K562 (cell line): ENCODE data around the gene TFB2M.

Experiments
- CTCF ChIP-seq, 3 experiments: IDR thresholded peaks in 2 of 3; conservative IDR thresholded peaks in 1 of 3; 2 replicates each; pipeline ENCODE4 v1.5.1; 2011 to 2012; ENCODE audit warnings: low read length in 3 of 3, mild to moderate bottlenecking in 3 of 3, control low read depth in 2 of 3, improper control_type of control experiment in 1 of 3, inconsistent platforms in 1 of 3, low read depth in 1 of 3, mixed read lengths in 1 of 3, moderate library complexity in 1 of 3; ENCODE audit not compliant: insufficient read depth in 2 of 3
- MAFK ChIP-seq: IDR thresholded peaks from 2 replicates; pipeline ENCODE4 v1.6.1; 2011; ENCODE audit warnings: low read length, improper control_type of control experiment
- MAX ChIP-seq: sonication (generic); formaldehyde crosslinking; IDR thresholded peaks from 2 replicates; pipeline ENCODE4 v1.9.0; 2022; ENCODE audit warnings: mild to moderate bottlenecking, missing genetic modification reagents
- NFYB ChIP-seq: IDR thresholded peaks from 2 replicates; pipeline ENCODE4 v1.6.1; 2011; ENCODE audit warnings: mild to moderate bottlenecking, moderate library complexity; ENCODE audit not compliant: insufficient read length; ENCODE audit errors: extremely low read depth
- POLR2AphosphoS2 ChIP-seq: IDR thresholded peaks from 2 replicates; pipeline ENCODE4 v1.6.1; 2012; ENCODE audit warnings: low read length, improper control_type of control experiment
- RBBP5 ChIP-seq: fragments of 200-600 bp; sonication (generic); IDR thresholded peaks from 2 replicates; pipeline ENCODE4 v1.6.1; 2012; ENCODE audit warnings: borderline replicate concordance, mild to moderate bottlenecking, low read length, control low read depth, inconsistent platforms; ENCODE audit not compliant: insufficient read depth, poor library complexity, severe bottlenecking
- TBP ChIP-seq: optimal IDR thresholded peaks from 2 replicates; pipeline ENCODE3; 2011; ENCODE audit warnings: low read depth, low read length, improper control_type of control experiment
- TCF7L2 ChIP-seq: fragments of 150-350 bp; IDR thresholded peaks from 2 replicates; pipeline ENCODE4 v1.6.1; 2016; ENCODE audit warnings: low read depth, mild to moderate bottlenecking, low read length, moderate library complexity
- TSHZ1 ChIP-seq: fragments of 250-450 bp; sonication (Bioruptor Pico); IDR thresholded peaks from 2 replicates; pipeline ENCODE4 v1.4.0; 2020; ENCODE audit warnings: mild to moderate bottlenecking, moderate library complexity
- ZNF263 ChIP-seq: sonication (generic); formaldehyde crosslinking; IDR thresholded peaks from 2 replicates; pipeline ENCODE4 v1.8.0; 2022; ENCODE audit warnings: mild to moderate bottlenecking, missing genetic modification reagents, borderline replicate concordance
- ZNF740 ChIP-seq, 3 experiments: fragments of 200-800 bp in 1 of 3; sonication (Bioruptor generic) in 1 of 3; sonication (generic) in 1 of 3; formaldehyde crosslinking in 1 of 3; IDR thresholded peaks; 2 replicates each; pipeline versions ENCODE4 v1.6.1 to v1.8.0; 2016 to 2022; ENCODE audit warnings: mild to moderate bottlenecking in 2 of 3, missing compliant biosample characterization in 2 of 3, missing genetic modification characterization in 2 of 3, missing genetic modification reagents in 1 of 3

GRCh38 chr1:246554201-246554600 lies 11.9 kb downstream of the TFB2M start:
- TF ChIP-seq NFYB: no peak
- no peak for TF ChIP-seq MAX
- no peak for TF ChIP-seq ZNF740 (CRISPR knock-in tag; IDR thresholded peaks at IDR 0.05)
- TF ChIP-seq ZNF740 (tag; IDR thresholded peaks at IDR 0.05): no peak
- TF ChIP-seq TSHZ1 (CRISPR knock-in tag): no peak
- no peak for TF ChIP-seq POLR2AphosphoS2
- TF ChIP-seq RBBP5: no peak
- TF ChIP-seq MAFK: no peak
- no peak for TF ChIP-seq TCF7L2
- no peak for TF ChIP-seq CTCF (IDR thresholded peaks at IDR 0.05 in 2 of 3, conservative IDR thresholded peaks at IDR 0.05 in 1 of 3; ENCODE audit: insufficient read depth in 2 of 3, low read depth in 1 of 3, low read length in 3 of 3)
- no peak for TF ChIP-seq TBP
- no peak for TF ChIP-seq ZNF263 (CRISPR knock-in tag)
